GM18909 (cell line): ENCODE measurements around the gene ABR.
"Not testable (repeated sequence)": the region's sequence is repeated elsewhere in the genome, so short reads cannot be mapped to it uniquely, and the experiment has no call there.

Source experiments
- ATAC-seq: cut with Tn5 transposase; IDR thresholded peaks from one replicate; pipeline ENCODE4 v1.9.1; 2021; ENCODE audit warnings: mild to moderate bottlenecking; ENCODE audit not compliant: unreplicated experiment, poor library complexity

Gene ABR

GRCh38 chr17:1203111-1203966 lies 23.6 kb upstream of the ABR start:
- no peak for ATAC-seq

GRCh38 chr17:1202291-1202690 lies 22.5 kb upstream of the ABR start:
- no peak for ATAC-seq

GRCh38 chr17:1201132-1201702 lies 21.4 kb upstream of the ABR start:
- ATAC-seq = no peak

DNA sequence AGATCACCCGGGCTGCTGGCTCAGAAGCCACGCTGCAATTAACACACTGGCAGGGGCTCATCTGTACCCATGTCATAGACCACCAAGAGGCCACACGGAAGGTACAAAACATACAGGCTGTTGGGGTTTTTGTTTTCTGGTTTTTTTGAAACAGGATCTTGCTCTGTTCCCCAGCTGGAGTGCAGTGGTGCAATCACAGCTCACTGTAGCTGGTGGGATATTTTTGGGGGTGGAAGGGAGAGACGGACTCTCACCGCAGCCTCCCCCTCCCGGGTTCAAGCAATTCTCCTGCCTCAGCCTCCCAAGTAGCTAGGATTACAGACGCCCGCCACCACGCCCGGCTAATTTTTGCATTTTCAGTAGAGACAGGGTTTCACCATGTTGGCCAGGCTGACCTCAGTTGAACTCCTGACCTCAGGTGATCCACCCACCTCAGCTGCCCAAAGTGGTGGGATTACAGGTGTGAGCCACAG lies 19.5 kb upstream of the ABR start:
- not testable (repeated sequence) for ATAC-seq

GRCh38 chr17:1197781-1198490 lies 18.2 kb upstream of the ABR start:
- peak; percentile 75 for ATAC-seq

- no peak for ATAC-seq
These were observed 17.6 kb upstream of the ABR start for GRCh38 chr17:1197379-1197778.

GRCh38 chr17:1196946-1197345 lies 17.2 kb upstream of the ABR start:
- no peak for ATAC-seq

- ATAC-seq = no peak
These were observed 13.3 kb upstream of the ABR start for GRCh38 chr17:1192911-1193699.

DNA sequence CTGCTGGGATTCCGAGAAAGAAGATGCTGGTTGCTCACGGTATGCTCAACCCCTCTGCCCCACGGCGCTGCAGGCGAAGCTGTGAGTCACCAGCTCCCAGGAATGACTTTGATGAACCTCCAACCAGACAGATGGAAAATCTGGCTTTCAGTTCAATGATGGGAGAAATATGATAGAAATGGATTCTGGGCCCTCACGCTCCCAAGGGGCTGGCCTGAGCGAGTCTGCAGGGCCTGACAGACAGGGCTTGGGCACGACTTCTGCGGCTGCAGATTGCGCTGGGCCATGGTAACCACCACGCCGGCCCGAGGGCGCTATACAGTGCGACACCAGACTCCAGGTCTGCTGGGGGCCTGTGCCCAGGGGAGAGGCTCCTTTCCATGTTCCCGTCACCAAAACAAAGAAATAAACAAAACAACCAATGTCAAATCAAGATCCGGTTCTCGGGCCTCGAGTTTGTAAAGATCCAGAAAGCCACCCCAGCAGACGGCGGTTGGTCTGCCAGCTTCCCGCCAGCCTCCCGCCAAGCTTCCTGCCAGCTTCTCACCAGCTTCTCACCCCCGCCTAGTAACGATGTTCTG lies 11.1 kb upstream of the ABR start:
- ATAC-seq = no peak

DNA sequence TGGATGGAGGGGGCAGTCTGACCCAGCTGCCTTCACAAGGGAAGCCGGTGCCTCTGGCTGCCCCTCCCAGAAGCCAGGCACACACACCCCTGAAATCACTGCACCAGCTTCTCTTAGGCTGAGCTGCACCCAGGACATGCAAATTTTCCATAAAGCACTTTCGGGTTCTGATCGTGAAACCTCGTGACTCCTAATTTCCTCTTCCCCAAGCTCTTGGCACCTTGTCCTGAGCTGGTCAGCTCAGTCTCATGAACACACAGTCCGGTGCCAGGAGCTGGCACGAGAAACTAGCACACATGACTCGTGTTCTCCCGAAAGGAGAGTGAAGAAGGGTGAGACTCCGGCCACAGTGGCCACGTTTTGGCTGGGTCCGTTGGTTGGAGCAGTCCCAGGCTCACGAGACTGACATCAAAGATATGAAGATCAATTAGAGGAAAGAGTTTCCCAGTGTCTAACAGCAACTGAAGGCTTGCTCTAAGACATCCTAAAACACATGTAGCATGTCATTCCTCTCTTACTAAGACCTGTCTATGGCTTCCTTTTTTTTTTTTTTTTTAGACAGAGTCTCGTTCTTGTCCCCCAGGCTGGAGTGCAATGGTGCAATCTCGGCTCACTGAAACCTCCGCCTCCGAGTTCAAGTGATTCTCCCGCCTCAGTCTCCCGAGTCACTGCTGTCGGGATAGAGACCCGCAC lies 9.2 kb upstream of the ABR start:
- ATAC-seq = no peak

GRCh38 chr17:1186923-1187771 lies 7.4 kb upstream of the ABR start:
- no peak for ATAC-seq

DNA sequence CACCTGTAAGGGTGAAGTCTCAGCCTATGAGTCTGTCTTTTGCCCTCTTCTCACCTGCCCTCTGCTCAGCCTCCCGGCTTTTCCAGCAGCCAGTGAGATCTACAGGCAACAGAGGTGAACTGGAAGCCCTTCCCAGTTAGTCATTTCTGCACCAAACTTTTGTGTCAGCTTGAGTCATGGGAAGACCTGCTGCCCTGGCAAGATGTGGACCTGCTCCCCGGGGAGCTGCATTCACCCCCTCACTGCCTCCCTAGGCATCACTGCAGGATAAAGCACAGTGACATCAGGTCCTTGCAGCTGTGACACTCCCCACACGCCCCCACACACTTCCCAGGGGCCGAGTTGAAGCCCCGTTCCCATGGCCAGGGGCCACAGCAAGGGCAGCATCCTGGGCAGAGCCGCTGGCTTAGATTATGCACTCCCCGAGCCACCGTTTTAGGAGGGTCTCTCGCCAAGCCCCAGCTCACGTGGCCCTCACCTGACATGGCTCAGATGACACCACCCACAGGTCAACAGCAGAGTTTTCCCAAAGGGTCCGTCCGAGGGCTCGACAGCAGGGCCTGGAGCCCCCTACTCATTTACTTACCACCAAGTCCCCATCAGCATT lies 6.5 kb upstream of the ABR start:
- no peak for ATAC-seq

GRCh38 chr17:1183171-1183873 lies 3.5 kb upstream of the ABR start:
- ATAC-seq = peak; percentile 51

GRCh38 chr17:1182811-1183170 lies 3.0 kb upstream of the ABR start:
- ATAC-seq = no peak

DNA sequence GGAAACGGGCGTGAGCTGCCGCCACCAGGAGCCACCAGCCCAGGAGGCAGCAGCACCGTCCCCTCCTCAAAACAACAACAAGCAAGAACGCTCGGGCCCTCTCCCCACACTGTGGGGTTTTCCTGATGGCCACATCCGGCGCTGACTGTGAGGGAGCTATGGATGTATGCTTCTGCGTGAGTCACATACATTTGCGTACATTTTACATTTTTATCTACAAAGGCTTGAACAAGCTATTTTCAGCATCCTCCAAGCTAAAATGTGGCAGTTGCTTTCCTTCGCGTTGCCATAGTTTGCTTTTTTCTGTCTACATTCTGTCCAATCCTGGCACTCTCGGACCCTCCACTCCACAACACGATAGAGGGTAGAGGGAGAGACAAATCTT lies 2.0 kb upstream of the ABR start:
- no peak for ATAC-seq

- peak; percentile 47 for ATAC-seq
These were observed 1.4 kb upstream of the ABR start for GRCh38 chr17:1180958-1181752.
